GM18499 (cell line): ENCODE measurements around the gene CMTM7.
"Not testable (repeated sequence)": the region's sequence is repeated elsewhere in the genome, so short reads cannot be mapped to it uniquely, and the experiment has no call there.

Experiments used
- ATAC-seq: cut with Tn5 transposase; IDR thresholded peaks from one replicate; pipeline ENCODE4 v1.9.1; 2021; ENCODE audit warnings: moderate number of reproducible peaks; ENCODE audit not compliant: insufficient read depth, unreplicated experiment

CMTM7 gene

GRCh38 chr3:32455609-32456428 lies 64.2 kb downstream of the CMTM7 start:
- ATAC-seq = no peak

GRCh38 chr3:32456429-32457130 lies 64.9 kb downstream of the CMTM7 start:
- ATAC-seq = no peak

DNA sequence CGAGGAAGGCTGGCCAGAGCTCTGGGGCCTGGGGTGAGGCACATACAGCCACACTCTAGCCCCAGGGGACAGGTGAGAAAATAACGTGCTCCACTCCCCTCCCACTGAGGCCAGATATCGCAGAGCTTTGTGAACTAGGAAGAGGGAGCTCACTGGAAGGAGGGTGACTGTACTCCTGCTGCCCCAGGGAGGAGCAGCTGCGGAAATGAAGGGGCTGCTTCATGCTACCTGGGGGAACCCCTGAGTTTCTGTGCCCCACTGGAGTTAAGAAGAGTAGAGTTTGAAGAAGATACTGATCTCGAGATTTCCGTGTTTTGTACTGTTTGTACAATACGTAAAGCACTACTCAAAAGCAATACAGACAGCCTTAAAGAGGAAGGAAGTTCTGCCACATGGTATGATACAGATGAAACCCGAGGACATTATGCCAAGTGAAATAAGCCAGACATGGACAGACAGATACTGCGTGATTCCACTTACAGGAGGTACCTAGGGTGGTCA lies 66.4 kb downstream of the CMTM7 start:
- ATAC-seq = no peak

- ATAC-seq = no peak
Observed at GRCh38 chr3:32459450-32459849, 67.8 kb downstream of the CMTM7 start.

DNA sequence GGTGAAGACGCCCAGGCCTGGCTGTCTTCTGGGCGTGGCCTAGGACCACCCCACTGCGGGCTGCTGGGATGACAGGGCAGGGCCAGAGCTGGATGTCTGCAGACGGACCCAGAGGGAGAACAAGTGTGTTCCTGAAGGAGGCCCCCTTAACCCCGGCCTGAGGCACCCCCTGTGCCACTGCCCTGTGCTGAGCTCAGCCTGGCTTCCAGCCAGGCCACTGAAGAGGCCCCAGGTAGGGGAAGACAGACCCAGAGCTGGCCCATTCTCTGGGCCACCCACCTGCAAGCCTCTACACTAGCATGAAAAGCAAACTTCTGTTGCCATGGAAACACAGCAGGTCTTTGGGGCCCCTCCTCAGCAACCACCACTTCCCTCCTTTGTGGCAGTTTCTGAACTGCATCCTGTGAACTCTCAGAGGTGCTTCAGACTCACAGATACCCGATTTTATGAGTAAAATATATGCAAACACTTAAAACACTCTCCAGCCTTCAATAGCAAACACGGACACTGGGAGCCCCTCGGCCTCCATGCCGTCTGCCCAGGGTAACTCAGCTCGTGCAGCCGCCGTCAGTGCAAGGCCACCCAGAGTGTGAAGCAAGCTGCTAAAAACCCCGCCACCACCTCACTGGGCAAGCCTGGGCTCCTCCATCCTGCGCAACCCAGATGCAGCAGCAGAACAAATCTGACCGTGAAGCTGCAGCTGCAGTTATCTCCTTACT lies 68.5 kb downstream of the CMTM7 start:
- ATAC-seq = peak; percentile 79

DNA sequence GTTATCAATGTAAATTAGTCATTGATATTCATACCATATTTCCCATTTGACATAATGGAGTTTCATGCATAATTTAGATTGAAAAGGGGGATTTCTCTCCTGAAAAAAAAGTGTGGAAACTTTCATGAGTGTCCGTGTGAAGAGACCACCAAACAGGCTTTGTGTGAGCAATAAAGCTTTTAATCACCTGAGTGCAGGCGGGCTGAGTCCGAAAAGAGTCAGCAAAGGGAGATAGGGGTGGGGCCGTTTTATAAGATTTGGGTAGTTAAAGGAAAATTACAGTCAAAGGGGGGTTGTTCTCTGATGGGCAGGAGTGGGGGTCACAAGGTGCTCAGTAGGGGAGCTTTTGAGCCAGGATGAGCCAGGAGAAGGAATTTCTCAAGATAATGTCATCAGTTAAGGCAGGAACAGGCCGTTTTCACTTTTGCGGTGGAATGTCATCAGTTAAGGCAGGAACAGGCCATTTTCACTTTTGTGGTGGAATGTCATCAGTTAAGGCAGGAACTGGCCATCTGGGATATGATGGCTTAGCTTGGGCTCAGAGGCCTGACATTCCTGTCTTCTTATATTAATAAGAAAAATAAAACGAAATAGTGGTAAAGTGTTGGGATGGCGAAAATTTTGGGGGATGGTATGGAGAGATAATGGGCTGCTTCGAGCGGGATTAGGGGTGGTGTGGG lies 69.3 kb downstream of the CMTM7 start:
- not testable (repeated sequence) for ATAC-seq

DNA sequence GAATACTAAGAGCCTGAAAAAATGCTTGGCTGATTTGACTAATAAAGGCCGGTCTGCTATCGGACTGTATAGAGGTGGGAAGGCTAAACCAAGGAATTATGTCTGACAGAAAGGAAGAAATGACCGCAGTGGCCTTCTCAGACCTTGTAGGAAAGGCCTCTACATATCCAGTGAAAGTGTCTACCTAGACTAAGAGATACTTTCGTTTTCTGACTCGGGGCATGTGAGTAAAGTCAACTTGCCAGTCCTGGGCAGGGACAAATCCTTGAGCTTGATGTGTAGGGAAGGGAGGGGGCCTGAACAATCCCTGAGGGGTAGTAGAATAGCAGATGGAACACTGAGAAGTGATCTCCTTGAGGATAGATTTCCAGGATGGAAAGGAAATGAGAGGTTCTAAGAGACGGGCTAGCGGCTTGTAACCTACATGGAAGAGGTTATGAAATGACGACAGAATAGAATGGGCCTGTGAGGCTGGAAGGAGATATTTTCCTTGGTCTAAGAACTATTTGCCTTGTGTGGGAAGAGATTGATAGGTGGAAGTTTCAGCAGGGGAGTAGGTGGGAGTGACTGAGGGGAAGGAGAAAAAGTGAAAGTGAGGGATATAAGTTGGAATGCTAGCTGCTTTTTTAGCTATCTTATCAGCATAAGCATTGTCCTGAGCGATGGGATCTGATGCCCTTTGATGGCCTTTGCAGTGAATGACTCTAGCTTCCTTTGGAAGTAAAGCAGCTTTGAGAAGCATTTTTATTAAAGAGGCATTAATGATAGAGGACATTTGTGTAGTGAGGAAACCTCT lies 70.7 kb downstream of the CMTM7 start:
- not testable (repeated sequence) for ATAC-seq

DNA sequence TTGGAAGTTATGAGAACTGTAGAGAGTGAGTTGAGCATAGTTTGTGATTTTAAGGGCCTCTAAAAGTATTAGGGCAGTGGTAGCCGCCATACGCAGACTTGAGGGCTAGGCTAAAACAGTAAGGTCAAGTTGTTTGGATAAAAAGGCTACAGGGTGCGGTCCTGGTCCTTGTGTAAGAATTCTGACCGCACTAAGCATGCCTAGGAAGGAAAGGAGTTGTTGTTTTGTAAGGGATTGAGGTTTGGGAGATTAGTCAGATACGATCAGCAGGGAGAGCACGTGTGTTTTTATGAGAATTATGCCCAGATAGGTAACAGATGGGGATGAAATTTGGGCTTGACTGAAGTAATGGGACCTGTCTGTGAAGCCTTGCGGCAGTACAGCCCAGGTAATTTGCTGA lies 71.8 kb downstream of the CMTM7 start:
- not testable (repeated sequence) for ATAC-seq

DNA sequence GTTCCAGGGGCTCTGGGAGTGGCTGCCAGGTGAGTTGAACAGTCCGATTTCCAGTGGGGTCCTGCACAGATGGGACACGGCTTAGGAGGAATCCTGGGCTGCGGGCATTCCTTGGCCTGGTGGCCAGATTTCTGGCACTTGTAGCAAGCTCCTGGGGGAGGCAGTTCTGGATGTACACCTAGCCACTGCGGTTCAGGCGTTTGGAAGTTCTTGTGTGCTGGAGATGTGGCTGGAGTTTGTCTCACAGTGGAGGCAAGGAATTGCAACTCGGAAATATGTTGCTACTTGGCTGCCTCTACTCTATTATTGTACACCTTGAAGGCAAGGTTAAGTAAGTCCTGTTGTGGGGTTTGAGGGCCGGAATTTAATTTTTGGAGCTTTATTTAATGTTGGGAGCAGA lies 73.1 kb downstream of the CMTM7 start:
- not testable (repeated sequence) for ATAC-seq

DNA sequence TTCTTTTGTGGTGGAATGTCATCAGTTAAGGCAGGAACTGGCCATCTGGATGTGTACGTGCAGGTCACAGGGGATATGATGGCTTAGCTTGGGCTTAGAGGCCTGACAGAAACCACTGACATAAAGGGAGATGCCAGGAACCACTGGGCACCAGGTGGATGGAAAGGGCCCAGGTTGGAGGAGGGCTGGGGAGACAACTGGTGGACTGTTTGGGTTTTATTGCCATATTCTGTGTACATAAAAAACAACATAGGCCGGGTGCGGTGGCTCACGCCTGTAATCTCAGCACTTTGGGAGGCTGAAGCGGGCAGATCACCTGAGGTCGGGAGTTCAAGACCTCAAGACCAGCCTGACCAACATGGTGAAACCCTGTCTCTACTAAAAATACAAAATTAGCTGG lies 75.2 kb downstream of the CMTM7 start:
- ATAC-seq = not testable (repeated sequence)

GRCh38 chr3:32467333-32468070 lies 75.8 kb downstream of the CMTM7 start:
- ATAC-seq = no peak

- peak; percentile 31 for ATAC-seq
Observed at GRCh38 chr3:32469151-32469874, 77.7 kb downstream of the CMTM7 start.

DNA sequence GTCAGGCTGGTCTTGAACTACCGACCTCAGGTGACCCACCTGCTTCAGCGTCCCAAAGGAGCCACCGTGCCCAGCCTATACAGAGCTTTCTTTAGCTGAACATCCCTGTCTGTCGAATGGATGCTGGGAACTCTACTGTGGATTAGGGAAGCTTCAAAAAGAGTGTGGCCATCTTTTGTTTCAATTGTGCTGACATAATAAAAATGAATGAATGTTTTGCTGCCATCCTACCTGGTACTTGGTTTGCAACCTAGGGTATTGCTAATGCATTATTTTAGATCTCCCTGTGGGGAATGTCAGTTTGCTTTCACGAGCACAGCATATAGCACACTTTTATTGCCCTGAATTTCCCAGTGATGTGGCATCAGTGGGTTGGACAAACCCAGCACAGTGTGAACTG lies 78.7 kb downstream of the CMTM7 start:
- ATAC-seq = no peak

- ATAC-seq = no peak
Observed at GRCh38 chr3:32471246-32471645, 79.6 kb downstream of the CMTM7 start.

- not testable (repeated sequence) for ATAC-seq
Observed at GRCh38 chr3:32472151-32472550, 80.5 kb downstream of the CMTM7 start.

- ATAC-seq = no peak
Observed at GRCh38 chr3:32474201-32474600, 82.5 kb downstream of the CMTM7 start.

DNA sequence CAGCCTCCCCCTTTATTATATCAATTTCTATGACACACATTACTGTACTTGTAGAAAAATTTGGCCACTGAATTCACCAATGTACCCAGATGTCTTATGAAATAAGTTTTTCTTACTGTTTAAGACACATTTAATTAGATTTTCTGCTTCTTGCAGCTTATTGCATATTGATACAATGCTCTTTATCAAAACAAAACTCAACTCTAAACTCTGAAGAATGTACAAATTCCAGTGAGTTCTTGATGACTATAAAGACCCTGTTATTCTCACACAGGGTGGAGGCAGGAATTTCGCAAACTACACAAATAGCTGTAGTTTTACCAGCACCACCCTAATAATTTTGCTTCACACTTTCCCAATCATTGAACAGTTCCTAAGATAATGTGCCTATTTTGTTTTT lies 89.0 kb downstream of the CMTM7 start:
- no peak for ATAC-seq
